ENCODE measurements around the gene CD2AP. TPM values are rescaled to one million over a fixed set of nuclear protein-coding genes. Genes with fewer than 3 reads are reported as not detected.
A peak's percentile ranks its signal among the peaks of the same experiment; 100 is the strongest.

The CD2AP gene
- total and polyA plus RNA-seq, 9 of the 15 experiments (the other 6 are each of a cell fraction or from before 2014, with no cell fraction given) = 9.4 to 69.7 (median 38.7) TPM

GRCh38 chr6:47633141-47633540, 155.6 kb downstream of the CD2AP start:
- ATAC-seq (peak; percentile 53), FAIRE-seq (no peak), DNase-seq (ENCODE audit: extremely low read depth in 1 of 4, low spot score in 3 of 4) (peak in 2 of 4 experiments; percentile 23 to 29)
- H3K36me3 ChIP-seq (ENCODE audit: control insufficient read depth, insufficient read depth, low read length) = no peaks in the 10 kb centered on the region; the same call in 2 of the 3 replicates
- TF ChIP-seq, protein P1, sequence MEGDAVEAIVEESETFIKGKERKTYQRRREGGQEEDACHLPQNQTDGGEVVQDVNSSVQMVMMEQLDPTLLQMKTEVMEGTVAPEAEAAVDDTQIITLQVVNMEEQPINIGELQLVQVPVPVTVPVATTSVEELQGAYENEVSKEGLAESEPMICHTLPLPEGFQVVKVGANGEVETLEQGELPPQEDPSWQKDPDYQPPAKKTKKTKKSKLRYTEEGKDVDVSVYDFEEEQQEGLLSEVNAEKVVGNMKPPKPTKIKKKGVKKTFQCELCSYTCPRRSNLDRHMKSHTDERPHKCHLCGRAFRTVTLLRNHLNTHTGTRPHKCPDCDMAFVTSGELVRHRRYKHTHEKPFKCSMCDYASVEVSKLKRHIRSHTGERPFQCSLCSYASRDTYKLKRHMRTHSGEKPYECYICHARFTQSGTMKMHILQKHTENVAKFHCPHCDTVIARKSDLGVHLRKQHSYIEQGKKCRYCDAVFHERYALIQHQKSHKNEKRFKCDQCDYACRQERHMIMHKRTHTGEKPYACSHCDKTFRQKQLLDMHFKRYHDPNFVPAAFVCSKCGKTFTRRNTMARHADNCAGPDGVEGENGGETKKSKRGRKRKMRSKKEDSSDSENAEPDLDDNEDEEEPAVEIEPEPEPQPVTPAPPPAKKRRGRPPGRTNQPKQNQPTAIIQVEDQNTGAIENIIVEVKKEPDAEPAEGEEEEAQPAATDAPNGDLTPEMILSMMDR (IDR thresholded peaks at IDR 0.05 in 2 of 3, conservative IDR thresholded peaks at IDR 0.05 in 1 of 3; ENCODE audit: insufficient read depth in 2 of 3, low read depth in 1 of 3, low read length in 3 of 3) = peak; percentile 21 to 60 (median 47); a peak in 4 of 6 replicates
- TF ChIP-seq BRF1 (IDR thresholded peaks at IDR 0.05; ENCODE audit: borderline replicate concordance, extremely low read depth, insufficient read length) (no peak), THRAP3 (IDR thresholded peaks at IDR 0.05; ENCODE audit: borderline replicate concordance) (no peak), ZBTB11 (CRISPR knock-in tag; IDR thresholded peaks at IDR 0.05) (no peak), MTA3 (IDR thresholded peaks at IDR 0.05; ENCODE audit: borderline replicate concordance) (no peak), RAD21 (CRISPR knock-in tag; conservative IDR thresholded peaks at IDR 0.05 in 1 of 2, IDR thresholded peaks at IDR 0.05 in 1 of 2) (peak; percentile 33 to 70; a peak in 2 of 4 replicates)
- TF ChIP-seq, protein P2, sequence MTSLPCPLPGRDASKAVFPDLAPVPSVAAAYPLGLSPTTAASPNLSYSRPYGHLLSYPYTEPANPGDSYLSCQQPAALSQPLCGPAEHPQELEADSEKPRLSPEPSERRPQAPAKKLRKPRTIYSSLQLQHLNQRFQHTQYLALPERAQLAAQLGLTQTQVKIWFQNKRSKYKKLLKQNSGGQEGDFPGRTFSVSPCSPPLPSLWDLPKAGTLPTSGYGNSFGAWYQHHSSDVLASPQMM (CRISPR knock-in tag; IDR thresholded peaks at IDR 0.05) = no peak
- H3K9me3 ChIP-seq (replicated peaks; ENCODE audit: control insufficient read depth, insufficient read depth, low read depth, low read length) = no peaks in the 10 kb centered on the region
- ChIA-PET POLR2A (interaction anchor here (0.8 kb wide), 1 partner anchor 1217 kb away, joined by 3 read pairs; no protein-coding TSS in a partner anchor), CTCF (ENCODE audit: low intra/inter-chr PET ratio) (interaction anchor here (0.6 to 2.8 kb wide), 3 partner anchors 101 to 1439 kb away, joined by 3 to 13 read pairs (median 7); no protein-coding TSS in a partner anchor)
- no peak overlapping the region for H3K9ac ChIP-seq (ENCODE audit: insufficient read depth in 1 of 2, low read depth in 2 of 2, low read length in 2 of 2)
- no peak overlapping the region for H3K4me3 ChIP-seq
- no peaks in the 10 kb centered on the region for H3K27me3 ChIP-seq (ENCODE audit: control insufficient read depth in 2 of 2, insufficient read depth in 2 of 2, low read length in 2 of 2)
- in situ Hi-C loops (cut with MboI) (loop anchor here (10.0 kb wide), 1 partner anchor 142 kb away; no protein-coding TSS in a partner anchor), intact Hi-C loops (cut with micrococcal nuclease) (no loop called here)
- peaks cover 0 to 4% of the 10 kb centered on the region in 2 experiments; a peak in 2 of 5 replicates for H3K4me1 ChIP-seq (replicated peaks in 1 of 2; ENCODE audit: control insufficient read depth in 2 of 2, insufficient read depth in 2 of 2, low read length in 2 of 2)
- H3K9me1 ChIP-seq (ENCODE audit: control insufficient read depth, insufficient read depth, low read length) = no peaks in the 10 kb centered on the region
- BruUV-seq (replicated peaks) = no TSS peak
- H3K79me2 ChIP-seq (ENCODE audit: control insufficient read depth, insufficient read depth, low read length) = no peaks in the 10 kb centered on the region
- no peaks in the 10 kb centered on the region for H4K20me1 ChIP-seq (replicated peaks; ENCODE audit: control insufficient read depth, insufficient read depth, low read length)
- no peak overlapping the region for H3K4me2 ChIP-seq (ENCODE audit: insufficient read depth, low read length)
- 2% methylated on average over 3 of the region's 3 CpGs for WGBS (ENCODE audit: insufficient coverage, low coverage, missing lambda C conversion rate)
- no peak overlapping the region for H2AFZ ChIP-seq (ENCODE audit: low read depth, low read length)
- no peak overlapping the region for H3K27ac ChIP-seq (ENCODE audit: extremely low read depth, low read depth, low read length)
